Astrocyte of the cerebellum (primary cell): ENCODE results near the gene ARPC1A.
"Not testable (repeated sequence)": the region's sequence is repeated elsewhere in the genome, so short reads cannot be mapped to it uniquely, and the experiment has no call there.

ENCODE experiments used
- DNase-seq: peaks from one replicate; pipeline ENCODE4 v3.0.0-alpha.2; 2011; ENCODE audit warnings: low read depth
- H3K4me3 ChIP-seq: 2 replicates; pipeline ENCODE4 v1.5.1; 2011; ENCODE audit warnings: mild to moderate bottlenecking, low read depth, low read length, moderate library complexity
- in situ Hi-C: cut with HindIII; loops from 2 replicates; pipeline ENCODE4 v1.10.0; 2017; ENCODE audit warnings: low sequenced_read_pairs
- TF ChIP-seq, protein P1 (sequence below): IDR thresholded peaks from 2 replicates; pipeline ENCODE4 v1.5.1; 2012; ENCODE audit warnings: low read length, low read depth, moderate library complexity, mild to moderate bottlenecking; ENCODE audit errors: missing control alignments

The ARPC1A gene

DNA sequence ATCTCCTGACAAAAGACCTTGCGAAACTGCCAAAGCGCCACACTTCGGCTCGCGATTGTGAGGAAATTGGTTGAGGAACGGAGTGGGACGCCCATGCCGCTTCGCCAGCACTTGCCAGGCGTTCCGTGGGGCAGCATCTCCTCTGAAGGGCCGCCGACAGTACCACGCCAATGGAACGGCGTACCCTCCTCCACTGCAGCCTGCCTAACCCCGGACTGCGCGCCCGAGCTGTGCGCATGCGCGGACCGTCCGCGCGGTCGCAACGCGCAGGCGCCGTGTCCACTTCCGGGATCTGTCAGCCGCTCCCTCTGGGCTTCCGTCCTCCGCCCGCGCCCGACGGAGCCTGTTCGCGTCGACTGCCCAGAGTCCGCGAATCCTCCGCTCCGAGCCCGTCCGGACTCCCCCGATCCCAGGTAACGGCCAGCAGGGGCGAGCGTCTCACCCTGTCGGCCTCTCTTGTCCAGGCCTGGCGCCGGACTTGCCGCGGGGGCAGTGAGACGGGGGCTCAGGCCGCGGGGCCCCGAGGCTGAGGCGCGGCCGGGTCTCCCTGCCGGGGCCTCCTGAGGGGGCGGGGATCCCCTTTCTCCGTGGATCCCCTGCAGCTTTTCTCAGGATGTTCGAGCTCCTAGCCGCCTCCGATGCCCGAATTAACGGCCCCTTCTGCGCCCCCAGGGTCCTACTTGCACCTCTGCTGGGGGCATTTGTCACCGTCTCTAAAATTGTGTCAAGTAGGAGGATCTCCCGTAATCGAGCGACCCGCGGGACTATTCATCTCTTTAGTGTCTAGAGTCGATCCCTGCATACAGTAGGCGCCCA, at the start of gene ARPC1A:
Gene ARPC1A (plus strand): TSS at position 307 of the 816 bp plus-strand sequence. CDS start 7,456 bp downstream, outside the sequence.
- peak; percentile 85 for DNase-seq
- in situ Hi-C loops: no loop called here
- TF ChIP-seq, protein P1, sequence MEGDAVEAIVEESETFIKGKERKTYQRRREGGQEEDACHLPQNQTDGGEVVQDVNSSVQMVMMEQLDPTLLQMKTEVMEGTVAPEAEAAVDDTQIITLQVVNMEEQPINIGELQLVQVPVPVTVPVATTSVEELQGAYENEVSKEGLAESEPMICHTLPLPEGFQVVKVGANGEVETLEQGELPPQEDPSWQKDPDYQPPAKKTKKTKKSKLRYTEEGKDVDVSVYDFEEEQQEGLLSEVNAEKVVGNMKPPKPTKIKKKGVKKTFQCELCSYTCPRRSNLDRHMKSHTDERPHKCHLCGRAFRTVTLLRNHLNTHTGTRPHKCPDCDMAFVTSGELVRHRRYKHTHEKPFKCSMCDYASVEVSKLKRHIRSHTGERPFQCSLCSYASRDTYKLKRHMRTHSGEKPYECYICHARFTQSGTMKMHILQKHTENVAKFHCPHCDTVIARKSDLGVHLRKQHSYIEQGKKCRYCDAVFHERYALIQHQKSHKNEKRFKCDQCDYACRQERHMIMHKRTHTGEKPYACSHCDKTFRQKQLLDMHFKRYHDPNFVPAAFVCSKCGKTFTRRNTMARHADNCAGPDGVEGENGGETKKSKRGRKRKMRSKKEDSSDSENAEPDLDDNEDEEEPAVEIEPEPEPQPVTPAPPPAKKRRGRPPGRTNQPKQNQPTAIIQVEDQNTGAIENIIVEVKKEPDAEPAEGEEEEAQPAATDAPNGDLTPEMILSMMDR: peak; percentile 28
- H3K4me3 ChIP-seq: peak within 1 kb of the TSS; percentile 99

DNA sequence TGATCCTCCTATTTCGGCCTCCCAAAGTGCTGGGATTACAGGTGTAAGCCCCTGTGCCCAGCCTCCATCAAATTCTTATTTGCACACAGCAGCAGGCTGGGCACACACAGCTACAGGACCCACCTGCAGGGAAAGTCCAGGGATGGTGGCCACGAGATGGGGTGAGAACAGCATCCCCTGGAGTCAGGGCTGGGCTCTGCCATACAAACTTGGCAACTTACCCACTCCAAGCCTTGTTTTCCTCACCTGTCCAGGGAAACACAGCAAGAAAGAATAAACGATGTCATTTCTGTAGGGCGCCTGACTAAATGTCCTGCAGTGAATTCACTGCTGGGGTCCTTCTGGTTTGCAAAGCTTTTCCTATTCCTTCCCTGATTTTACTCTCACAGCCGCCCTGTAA, 47.5 kb upstream of the ARPC1A start:
- no peak overlapping the region for H3K4me3 ChIP-seq
- TF ChIP-seq, protein P1: no peak
- no peak for DNase-seq
- in situ Hi-C loops: no loop called here

DNA sequence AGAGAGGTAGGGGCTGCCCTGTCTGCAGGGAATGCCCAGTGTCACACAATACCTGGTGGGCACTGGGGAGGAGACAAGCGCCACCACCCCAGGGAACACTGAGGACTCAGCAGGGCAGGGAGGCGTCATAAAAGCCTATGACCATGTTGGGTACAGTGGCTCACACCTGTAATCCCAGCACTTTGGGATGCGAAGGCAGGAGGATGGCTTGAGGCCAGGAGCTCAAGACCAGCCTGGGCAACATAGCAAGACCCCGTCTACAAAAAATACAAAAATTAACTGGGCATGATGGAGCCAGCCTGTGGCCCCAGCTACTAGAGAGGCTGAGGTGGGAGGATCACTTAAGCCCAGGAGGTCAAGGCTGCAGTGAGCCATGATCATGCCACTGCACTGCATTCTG, 41.5 kb upstream of the ARPC1A start:
- H3K4me3 ChIP-seq, DNase-seq, in situ Hi-C loops: not testable (repeated sequence)

DNA sequence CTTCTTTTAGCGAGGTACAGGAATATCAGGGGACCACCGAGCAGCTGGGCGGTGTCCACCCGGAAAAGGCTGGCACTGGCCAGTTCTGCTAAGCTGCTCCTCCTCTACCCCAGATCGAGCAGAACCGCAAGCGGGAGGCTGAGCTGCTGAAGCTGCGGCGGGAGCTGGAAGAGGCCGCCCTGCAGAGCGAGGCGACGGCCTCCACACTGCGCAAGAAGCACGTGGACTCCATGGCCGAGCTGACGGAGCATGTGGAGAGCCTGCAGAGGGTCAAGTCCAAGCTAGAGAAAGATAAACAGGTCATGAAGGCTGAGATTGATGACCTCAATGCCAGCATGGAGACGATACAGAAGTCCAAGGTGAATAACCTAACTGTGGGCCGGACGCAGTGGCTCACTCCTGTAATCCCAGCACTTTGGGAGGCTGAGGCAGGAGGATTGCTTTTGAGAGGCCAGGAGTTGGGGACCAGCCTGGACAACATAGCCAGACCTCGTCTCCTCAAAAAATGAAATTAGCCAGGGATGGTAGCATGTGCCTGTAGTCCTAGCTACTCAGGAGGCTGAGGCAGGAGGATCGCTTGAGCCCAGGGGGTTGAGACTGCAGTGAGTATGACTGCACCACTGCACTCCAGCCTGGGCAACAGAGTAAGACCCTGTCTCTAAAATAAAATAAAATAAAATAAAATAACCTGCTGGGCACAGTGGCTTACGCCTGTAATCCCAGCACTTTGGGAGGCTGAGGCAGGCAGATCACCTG, 37.7 kb upstream of the ARPC1A start:
- no peak for DNase-seq
- TF ChIP-seq, protein P1: no peak
- in situ Hi-C loops: no loop called here
- H3K4me3 ChIP-seq: no peak overlapping the region

DNA sequence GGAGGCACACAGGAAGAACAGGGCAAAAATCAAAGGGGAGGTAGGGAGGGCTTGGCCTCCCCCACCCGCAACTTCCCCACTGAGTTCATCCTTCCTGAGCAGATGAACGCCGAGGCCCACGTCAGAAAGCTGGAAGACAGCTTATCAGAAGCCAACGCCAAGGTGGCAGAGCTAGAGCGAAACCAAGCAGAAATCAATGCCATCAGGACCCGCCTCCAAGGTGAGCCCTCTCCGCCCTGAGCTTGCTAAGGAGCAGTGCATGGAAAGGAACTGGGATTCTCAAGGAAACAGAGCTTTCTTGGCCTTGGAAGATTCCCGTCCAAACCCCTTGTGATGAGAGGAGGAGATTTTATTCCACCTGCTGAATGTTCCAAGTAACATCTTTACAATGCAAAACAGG, 36.5 kb upstream of the ARPC1A start:
- DNase-seq: no peak
- TF ChIP-seq, protein P1: no peak
- in situ Hi-C loops: no loop called here
- H3K4me3 ChIP-seq: no peak overlapping the region

DNA sequence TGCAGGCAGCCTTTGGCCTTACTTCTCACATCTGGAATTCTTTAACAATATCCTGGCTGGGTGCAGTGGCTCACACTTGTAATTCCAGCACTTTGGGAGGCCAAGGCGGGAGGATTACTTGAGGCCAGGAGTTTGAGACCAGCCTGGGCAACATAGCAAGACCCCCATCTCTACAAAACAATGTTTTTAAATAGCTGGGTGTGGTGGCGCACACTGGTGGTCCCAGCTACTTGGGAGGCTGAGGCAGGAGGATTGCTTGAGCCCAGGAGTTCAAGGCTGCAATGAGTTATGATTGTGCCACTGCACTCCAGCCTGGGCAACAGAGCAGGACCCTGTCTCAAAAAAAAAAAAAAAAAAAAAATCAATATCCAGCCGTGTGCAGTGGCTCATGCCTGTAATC, 35.5 kb upstream of the ARPC1A start:
- in situ Hi-C loops, DNase-seq: not testable (repeated sequence)

DNA sequence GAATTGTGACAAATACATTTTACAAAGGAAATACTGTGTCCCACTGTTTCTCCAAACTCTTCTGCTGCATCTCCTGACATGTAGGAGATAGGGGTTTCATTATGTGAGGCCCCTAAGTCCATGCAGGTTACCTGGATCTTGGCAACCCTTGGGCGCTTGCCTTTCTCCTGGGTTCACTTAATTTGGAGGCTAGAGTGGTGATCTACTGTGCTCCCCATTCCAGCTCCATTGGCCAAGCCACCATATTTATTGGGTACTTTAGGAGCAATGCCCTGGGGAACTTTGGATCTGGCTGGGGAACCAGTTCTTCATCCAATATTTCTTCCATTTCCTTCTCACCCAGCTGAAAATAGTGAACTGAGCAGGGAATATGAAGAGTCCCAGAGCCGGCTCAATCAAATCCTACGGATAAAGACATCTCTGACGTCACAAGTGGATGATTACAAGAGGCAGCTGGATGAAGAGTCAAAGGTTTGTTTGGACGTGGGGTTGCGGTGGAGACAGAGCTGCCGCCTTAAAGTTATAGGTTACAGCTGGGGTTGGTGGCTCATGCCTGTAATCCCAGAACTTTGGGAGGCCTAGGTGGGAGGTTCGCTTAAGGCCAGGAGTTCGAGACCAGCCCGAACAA, 34.6 kb upstream of the ARPC1A start:
- no peak for DNase-seq
- TF ChIP-seq, protein P1: no peak
- in situ Hi-C loops: no loop called here
- no peak overlapping the region for H3K4me3 ChIP-seq

More for the DNA sequence above, 35.5 kb upstream of the ARPC1A start:
- not testable (repeated sequence) for H3K4me3 ChIP-seq
